ENCODE results near the gene IDH2.
"Not testable (repeated sequence)": the region's sequence is repeated elsewhere in the genome, so short reads cannot be mapped to it uniquely, and the experiment has no call there.

- TF ChIP-seq POLR2A, CTCF (IDR thresholded peaks at IDR 0.05): not testable (repeated sequence)
Measured at GRCh38 chr15:90146198-90146761, 44.0 kb upstream of the IDH2 start.

Data from testis (tissue), 2 donors.